ENCODE results near the gene PLBD2.

PLBD2 gene, protein sequence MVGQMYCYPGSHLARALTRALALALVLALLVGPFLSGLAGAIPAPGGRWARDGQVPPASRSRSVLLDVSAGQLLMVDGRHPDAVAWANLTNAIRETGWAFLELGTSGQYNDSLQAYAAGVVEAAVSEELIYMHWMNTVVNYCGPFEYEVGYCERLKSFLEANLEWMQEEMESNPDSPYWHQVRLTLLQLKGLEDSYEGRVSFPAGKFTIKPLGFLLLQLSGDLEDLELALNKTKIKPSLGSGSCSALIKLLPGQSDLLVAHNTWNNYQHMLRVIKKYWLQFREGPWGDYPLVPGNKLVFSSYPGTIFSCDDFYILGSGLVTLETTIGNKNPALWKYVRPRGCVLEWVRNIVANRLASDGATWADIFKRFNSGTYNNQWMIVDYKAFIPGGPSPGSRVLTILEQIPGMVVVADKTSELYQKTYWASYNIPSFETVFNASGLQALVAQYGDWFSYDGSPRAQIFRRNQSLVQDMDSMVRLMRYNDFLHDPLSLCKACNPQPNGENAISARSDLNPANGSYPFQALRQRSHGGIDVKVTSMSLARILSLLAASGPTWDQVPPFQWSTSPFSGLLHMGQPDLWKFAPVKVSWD

GRCh38 chr12:113358381-113359132, at the start of gene PLBD2:
Gene PLBD2, plus strand, starts transcription at chr12:113358587. Its CDS starts 14 bp downstream, at chr12:113358601.
- peak; percentile 87 for DNase-seq

DNA sequence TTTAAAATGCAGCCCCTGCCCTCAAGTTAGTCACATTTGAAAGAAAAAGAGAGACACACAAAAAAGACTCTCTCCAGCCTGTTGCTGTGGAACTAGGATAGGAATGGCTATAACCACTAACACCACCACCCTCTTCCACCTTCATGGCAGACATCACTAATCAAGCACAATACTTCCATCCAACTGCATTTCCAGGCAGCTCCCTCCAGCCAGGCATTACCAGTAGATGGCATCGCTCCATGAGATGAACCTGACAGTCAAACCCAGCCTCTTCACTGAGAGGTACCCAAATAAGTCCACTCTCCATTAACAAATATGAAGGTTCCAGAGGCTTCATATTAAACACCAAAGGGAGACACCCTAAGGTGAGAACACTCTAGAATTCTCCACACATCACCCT, 47.9 kb upstream of the PLBD2 start:
- peak; percentile 7 for DNase-seq

- DNase-seq: no peak
These were observed 44.3 kb upstream of the PLBD2 start for GRCh38 chr12:113314121-113314529.

- DNase-seq: no peak
These were observed 43.0 kb upstream of the PLBD2 start for GRCh38 chr12:113315358-113315757.

DNA sequence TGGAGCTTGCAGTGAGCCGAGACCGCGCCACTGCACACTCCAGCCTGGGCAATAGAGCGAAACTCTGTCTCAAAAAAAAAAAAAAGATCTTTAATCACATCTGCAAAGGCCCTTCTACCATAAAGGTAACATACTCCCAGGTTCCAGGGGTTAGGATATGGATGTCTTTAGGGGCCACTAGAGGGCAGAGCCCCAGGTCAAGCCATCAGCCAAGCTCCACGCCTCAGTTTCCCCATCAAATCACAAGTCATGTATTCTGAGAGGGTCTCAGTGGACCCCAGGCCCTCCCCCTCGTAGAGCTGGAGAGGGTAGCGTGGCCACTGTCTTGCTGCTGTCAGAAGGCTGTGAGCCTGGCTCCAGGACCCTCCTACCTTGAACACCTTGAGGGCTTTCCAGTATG, 42.2 kb upstream of the PLBD2 start:
- DNase-seq: no peak

- DNase-seq: no peak
These were observed 41.3 kb upstream of the PLBD2 start for GRCh38 chr12:113317122-113317521.

DNA sequence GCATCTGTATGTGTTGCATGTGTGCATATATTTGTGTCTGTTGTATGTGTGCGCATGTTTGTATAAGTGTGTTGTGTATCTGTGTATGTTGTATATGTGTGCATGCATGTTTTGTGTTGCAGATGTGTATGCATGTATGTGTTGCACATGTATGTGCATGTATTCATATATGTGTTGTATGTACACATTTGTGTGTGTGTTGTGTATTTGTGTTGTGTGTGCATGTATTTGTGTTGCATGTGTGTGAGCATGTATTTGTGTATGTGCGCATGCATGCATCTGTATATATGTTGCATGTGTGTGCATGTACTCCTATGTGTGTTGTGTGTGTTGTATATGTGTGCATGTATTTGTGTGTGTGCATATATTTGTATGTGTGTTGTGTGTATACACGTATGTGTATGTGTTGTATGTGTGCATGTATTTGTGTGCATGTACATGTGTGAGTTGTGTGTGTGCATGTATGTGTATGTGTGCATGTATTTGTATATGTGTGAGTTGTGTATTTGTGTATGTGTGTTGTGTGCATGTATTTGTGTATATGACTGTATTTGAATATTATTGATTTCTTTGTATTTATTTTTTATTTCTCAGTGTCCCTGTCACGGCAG, 40.2 kb upstream of the PLBD2 start:
- DNase-seq: no peak

DNA sequence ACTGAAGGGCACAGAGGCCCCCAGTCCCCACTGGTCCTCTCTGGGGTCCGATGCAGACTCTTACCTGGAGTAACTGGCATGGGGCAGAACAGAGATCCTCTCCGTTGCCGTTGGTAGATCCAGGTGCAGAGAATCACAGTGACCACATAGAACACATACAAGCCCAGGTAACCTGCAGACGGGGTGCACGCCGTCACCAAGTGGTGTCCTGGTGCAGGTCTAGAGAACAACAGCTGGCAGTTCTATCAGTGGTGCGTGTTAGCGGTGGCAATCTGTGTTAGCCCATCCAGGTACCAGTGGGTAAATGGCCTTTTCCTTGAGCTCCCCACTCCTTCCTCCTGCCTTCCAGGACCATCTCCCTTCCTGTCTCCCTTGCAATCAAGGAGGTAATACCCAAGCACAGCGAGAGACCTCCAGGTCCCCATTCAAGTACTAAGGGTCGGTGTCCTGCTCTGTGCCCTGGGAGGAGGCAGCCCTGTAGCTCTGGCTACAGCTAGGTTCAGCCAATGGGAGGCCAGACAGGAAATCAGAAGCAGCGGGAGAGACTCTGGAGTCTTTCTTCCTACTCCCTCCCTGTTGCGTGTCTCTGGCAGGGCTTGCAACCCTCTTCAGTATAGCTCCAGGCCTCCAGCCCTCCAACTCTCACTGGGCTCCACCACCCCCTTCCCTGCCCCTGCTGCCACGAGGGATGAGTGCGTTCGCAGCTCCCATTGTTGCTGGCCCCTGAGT, 39.3 kb upstream of the PLBD2 start:
- no peak for DNase-seq

- DNase-seq: no peak
These were observed 38.0 kb upstream of the PLBD2 start for GRCh38 chr12:113320401-113320800.

DNA sequence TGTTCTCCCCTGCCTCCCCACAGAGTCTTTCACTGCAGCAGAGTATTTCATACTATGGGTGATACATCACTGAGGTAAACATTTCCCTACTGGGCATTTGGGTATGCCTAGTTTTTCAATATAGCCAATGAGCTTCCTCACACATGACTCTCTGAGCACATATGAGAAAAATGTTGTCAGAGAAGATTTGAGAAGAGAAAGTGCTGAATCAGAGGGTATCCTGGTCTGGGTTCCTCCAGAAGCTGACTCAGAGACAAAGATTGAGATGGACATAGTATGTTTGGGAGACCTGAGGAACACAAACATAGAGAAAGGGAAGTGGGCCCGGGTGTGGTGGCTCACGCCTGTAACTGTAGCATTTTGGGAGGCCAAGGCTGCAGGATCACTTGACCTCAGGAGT, 36.0 kb upstream of the PLBD2 start:
- DNase-seq: peak; percentile 89

GRCh38 chr12:113325916-113326315, 32.5 kb upstream of the PLBD2 start:
- no peak for DNase-seq

DNA sequence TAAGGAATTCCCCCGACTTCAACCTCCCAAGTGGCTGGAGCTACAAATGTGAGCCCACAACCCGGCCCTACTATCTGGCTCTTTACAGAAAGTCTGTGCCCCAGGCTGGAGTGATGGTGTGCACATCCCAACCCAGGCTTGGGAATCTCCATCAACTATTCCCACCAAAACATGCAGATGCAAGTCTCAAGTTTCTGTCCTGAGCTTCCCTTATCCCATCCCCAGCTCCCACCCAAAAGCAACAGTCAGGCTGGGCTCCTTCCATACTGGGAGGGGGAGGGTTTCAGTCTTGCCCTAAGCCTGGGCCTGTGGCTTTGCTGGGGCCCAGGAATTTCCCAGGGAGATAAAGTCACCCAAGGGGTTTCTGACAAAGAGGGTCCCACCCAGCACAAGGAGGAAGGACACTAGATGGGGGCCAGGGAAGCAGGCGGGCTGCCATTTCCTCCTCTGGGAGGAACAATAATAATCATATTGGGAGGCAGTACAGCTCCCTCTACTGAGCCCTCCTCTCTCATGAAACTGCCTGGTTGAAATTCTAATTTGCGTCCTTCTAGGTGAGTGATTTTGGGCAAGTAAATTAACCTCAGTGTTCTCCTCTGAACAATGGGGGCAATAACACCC, 31.5 kb upstream of the PLBD2 start:
- no peak for DNase-seq

- no peak for DNase-seq
These were observed 30.0 kb upstream of the PLBD2 start for GRCh38 chr12:113328368-113328889.

- no peak for DNase-seq
These were observed 29.2 kb upstream of the PLBD2 start for GRCh38 chr12:113329022-113329790.

DNA sequence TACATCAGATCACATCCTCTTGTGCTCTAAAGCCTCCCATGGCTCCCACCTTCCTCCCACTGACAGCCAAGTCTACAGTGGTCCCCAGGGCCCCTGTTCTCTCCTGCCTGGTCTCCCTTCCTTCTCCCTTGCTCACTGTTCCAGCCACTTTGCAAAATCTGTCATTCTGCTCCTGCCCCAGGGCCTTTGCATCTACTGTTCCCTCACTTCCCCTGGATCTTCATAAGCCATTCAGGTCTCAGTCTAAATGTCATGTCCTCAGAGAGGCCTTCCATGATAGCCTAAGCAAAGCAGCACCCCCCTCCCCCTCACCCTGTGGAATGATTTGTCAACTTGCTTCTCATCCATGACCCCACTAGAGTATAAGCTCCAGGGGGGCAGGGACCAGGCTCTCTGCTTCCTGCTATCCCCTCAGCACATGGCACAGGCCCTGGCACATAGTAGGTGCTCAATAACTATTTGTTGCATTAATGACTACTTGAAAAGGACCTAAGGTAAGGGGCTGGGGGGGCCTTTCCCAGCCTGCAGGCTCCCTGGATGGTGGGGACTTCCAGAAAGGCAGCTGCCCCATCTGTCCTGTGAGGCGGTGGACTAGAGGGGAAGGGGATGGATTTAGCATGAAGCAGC, 28.5 kb upstream of the PLBD2 start:
- no peak for DNase-seq

DNA sequence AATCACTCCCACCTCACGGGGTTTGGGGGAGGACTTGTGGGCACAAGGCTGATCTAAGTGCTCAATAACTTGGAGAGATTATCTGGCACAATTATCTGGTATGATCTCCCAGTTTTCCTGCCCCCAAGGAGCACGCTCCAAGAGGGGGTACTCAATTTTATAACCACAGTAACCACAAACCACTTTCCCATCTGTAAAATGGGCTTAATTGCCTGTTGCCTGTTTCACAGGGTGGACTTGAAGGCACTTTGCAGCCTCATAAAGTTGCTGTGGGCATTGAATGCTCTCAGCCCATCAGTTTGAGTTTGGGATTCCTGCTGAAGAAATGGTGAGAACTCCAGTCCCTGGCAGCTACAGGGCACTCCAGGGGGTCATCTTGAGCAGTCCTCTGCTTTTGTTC, 27.9 kb upstream of the PLBD2 start:
- no peak for DNase-seq

DNA sequence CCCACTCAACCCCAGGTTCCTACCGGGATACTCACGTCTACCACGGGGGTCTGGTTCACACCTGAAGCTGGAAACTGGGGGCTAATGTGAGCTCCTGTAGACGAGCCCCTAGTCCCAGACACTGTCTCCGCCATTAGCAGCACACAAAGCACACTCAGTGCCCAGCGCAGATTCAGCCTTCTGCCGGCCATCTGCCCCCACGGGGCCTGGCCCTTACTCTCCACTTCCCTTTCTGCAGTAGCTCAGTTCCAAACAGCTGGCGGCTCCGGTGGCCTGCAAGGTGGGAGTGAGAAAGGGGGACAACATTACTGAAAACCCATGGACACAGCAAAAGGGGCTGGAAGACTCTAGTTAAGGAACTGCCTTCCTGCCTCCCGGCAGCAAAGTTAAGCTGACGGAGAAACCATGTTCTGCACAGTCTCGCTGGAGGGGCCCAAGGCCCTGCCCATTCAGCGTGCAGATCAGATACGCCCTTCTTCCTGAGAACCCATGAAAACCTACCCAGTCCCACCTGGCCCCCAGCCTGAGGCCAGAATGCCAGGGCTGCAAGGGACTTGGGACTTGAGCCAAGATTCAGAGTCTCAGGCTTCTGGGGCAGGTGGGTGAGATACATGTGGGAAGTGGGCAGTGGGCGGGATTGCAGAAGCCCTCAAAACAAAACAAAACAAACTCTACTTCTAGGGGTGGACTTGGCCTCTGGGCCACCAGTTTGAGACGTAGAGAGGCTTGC, 25.5 kb upstream of the PLBD2 start:
- DNase-seq: peak; percentile 15

- no peak for DNase-seq
These were observed 25.0 kb upstream of the PLBD2 start for GRCh38 chr12:113333418-113333750.

GRCh38 chr12:113333877-113334785, 24.3 kb upstream of the PLBD2 start:
- peak; percentile 34 for DNase-seq
